Endodermal cell (in vitro differentiated cells): ENCODE measurements around the gene PTPN1. TPM values are rescaled to one million over a fixed set of nuclear protein-coding genes. Genes with fewer than 3 reads are reported as not detected.

Experiments
- DNase-seq: peaks from one replicate; pipeline ENCODE4 v3.0.0-alpha.2; 2017
- H3K27ac ChIP-seq: 2 replicates; pipeline ENCODE4 v1.5.1; 2013; ENCODE audit warnings: mild to moderate bottlenecking, low read depth, low read length, moderate library complexity
- H3K27me3 ChIP-seq: 2 replicates; pipeline ENCODE4 v1.6.1; 2013; ENCODE audit warnings: mild to moderate bottlenecking, low read length, moderate library complexity; ENCODE audit not compliant: insufficient read depth, control insufficient read depth, poor library complexity, severe bottlenecking
- H3K36me3 ChIP-seq: 2 replicates; pipeline ENCODE4 v1.7.0; 2013; ENCODE audit warnings: mild to moderate bottlenecking, low read length, moderate library complexity; ENCODE audit not compliant: control insufficient read depth, insufficient read depth
- H3K4me1 ChIP-seq: one replicate; pipeline ENCODE4 v1.7.0; 2013; ENCODE audit warnings: low read length; ENCODE audit not compliant: control insufficient read depth, insufficient read depth
- H3K4me3 ChIP-seq: 2 replicates; pipeline ENCODE4 v1.5.1; 2013; ENCODE audit warnings: mild to moderate bottlenecking, low read length, moderate library complexity
- H3K9ac ChIP-seq: 2 replicates; pipeline ENCODE4 v1.6.1; 2013; ENCODE audit warnings: mild to moderate bottlenecking, low read length, moderate library complexity; ENCODE audit not compliant: poor library complexity, severe bottlenecking; ENCODE audit errors: extremely low read depth
- H3K9me3 ChIP-seq: 2 replicates; pipeline ENCODE4 v1.6.1; 2013; ENCODE audit warnings: mild to moderate bottlenecking, low read length, moderate library complexity; ENCODE audit not compliant: control insufficient read depth
- H3K27ac Mint-ChIP-seq: 2 replicates; pipeline ENCODE4 v1.8.0; 2020; ENCODE audit warnings: mixed read lengths
- H3K27me3 Mint-ChIP-seq: 2 replicates; pipeline ENCODE4 v1.8.0; 2021; ENCODE audit warnings: mild to moderate bottlenecking, mixed read lengths; ENCODE audit not compliant: insufficient read depth
- H3K36me3 Mint-ChIP-seq: 2 replicates; pipeline ENCODE4 v1.8.0; 2020; ENCODE audit warnings: low read depth, mixed read lengths
- H3K4me1 Mint-ChIP-seq: 2 replicates; pipeline ENCODE4 v1.8.0; 2020; ENCODE audit warnings: mixed read lengths
- H3K4me3 Mint-ChIP-seq: 2 replicates; pipeline ENCODE4 v1.8.0; 2020; ENCODE audit warnings: mild to moderate bottlenecking, moderate library complexity, mixed read lengths
- H3K9me3 Mint-ChIP-seq: 2 replicates; pipeline ENCODE4 v1.8.0; 2020; ENCODE audit warnings: mild to moderate bottlenecking, mixed read lengths
- CTCF ChIP-seq: fragments of 200-600 bp; sonication (generic); conservative IDR thresholded peaks from 2 replicates; pipeline ENCODE4 v1.5.0; 2021; ENCODE audit warnings: antibody characterized with exemption, mild to moderate bottlenecking
- WGBS, 2 experiments: methylation state at CpG; one replicate each; pipeline versions ENCODE4 v1.1.5 to v1.1.7; 2013; ENCODE audit warnings: missing lambda C conversion rate in 2 of 2, mixed read lengths in 1 of 2; ENCODE audit not compliant: insufficient coverage in 1 of 2, insufficient read length in 1 of 2; 5-methylcytosine and 5-hydroxymethylcytosine counted together
- total RNA-seq, 2 donors: library from RNA; stranded (reverse); fragmentation: NEBNext Ultra II Directional in 1 of 2; extraction: Animal tissue kit (Norgen Biotek cat#: 25700) in 1 of 2; gene quantifications; 2 replicates in 1 of 2; 3 replicates in 1 of 2; pipeline ENCODE4 v1.2.1, GENCODE V29; 2021

The PTPN1 gene
- total RNA-seq, 2 donors from 2014 or later: 25.4 to 28.7 TPM

GRCh38 chr20:50464026-50464724, 46.0 kb upstream of the PTPN1 start:
- Histone ChIP-seq H3K36me3 (no peaks in the 10 kb centered on the region), H3K9ac (no peak overlapping the region), H3K9me3 (no peaks in the 10 kb centered on the region), H3K27ac (no peak overlapping the region), H3K4me3 (no peak overlapping the region), H3K27me3 (no peaks in the 10 kb centered on the region), H3K4me1 (peaks cover 3% of the 10 kb centered on the region)
- H3K4me3 Mint-ChIP-seq: no peak overlapping the region
- H3K36me3 Mint-ChIP-seq: no peaks in the 10 kb centered on the region
- peak; percentile 83 for TF ChIP-seq CTCF
- 34 to 50% methylated on average over 9 to 21 of the region's 21 CpGs for WGBS, 2 experiments
- H3K27me3 Mint-ChIP-seq: no peaks in the 10 kb centered on the region
- no peaks in the 10 kb centered on the region for H3K4me1 Mint-ChIP-seq
- no peaks in the 10 kb centered on the region for H3K9me3 Mint-ChIP-seq
- no peak overlapping the region for H3K27ac Mint-ChIP-seq
- peak; percentile 88 for DNase-seq

GRCh38 chr20:50464725-50465650, 45.2 kb upstream of the PTPN1 start:
- Histone ChIP-seq H3K9ac (no peak overlapping the region), H3K27ac (no peak overlapping the region), H3K36me3 (no peaks in the 10 kb centered on the region), H3K9me3 (no peaks in the 10 kb centered on the region), H3K27me3 (no peaks in the 10 kb centered on the region), H3K4me1 (peaks cover 3% of the 10 kb centered on the region), H3K4me3 (no peak overlapping the region)
- whole genome bisulfite sequencing, 2 experiments: 76 to 85% methylated on average over 7 to 14 of the region's 14 CpGs
- no peak overlapping the region for H3K27ac Mint-ChIP-seq
- no peaks in the 10 kb centered on the region for H3K4me1 Mint-ChIP-seq
- peak; percentile 52 for DNase-seq
- H3K4me3 Mint-ChIP-seq: no peak overlapping the region
- no peaks in the 10 kb centered on the region for H3K9me3 Mint-ChIP-seq
- no peaks in the 10 kb centered on the region for H3K27me3 Mint-ChIP-seq
- H3K36me3 Mint-ChIP-seq: no peaks in the 10 kb centered on the region
- TF ChIP-seq CTCF: no peak

GRCh38 chr20:50467174-50467573, 43.0 kb upstream of the PTPN1 start:
- WGBS, 2 experiments: 80 to 89% methylated on average over 4 to 6 of the region's 6 CpGs
- no peak for DNase-seq

More at GRCh38 chr20:50467174-50467573, 43.0 kb upstream of the PTPN1 start:
- Histone ChIP-seq H3K27ac (no peak overlapping the region), H3K4me3 (no peak overlapping the region), H3K9me3 (no peaks in the 10 kb centered on the region), H3K4me1 (peaks cover 3% of the 10 kb centered on the region), H3K9ac (no peak overlapping the region), H3K36me3 (no peaks in the 10 kb centered on the region), H3K27me3 (no peaks in the 10 kb centered on the region)
- Mint-ChIP-seq H3K27ac (no peak overlapping the region), H3K27me3 (no peaks in the 10 kb centered on the region), H3K36me3 (no peaks in the 10 kb centered on the region), H3K4me3 (no peak overlapping the region), H3K4me1 (no peaks in the 10 kb centered on the region), H3K9me3 (no peaks in the 10 kb centered on the region)
- no peak for TF ChIP-seq CTCF
